NCI-H2081 (cell line): ENCODE results near the gene FLYWCH2.
"Not testable (repeated sequence)": the region's sequence is repeated elsewhere in the genome, so short reads cannot be mapped to it uniquely, and the experiment has no call there.

Experiments
- DNase-seq, 2 experiments: peaks; one replicate each; lab custom pipeline; 2025; lab: John Stamatoyannopoulos, UW

Gene FLYWCH2

GRCh38 chr16:2938206-2938605, 55.2 kb downstream of the FLYWCH2 start:
- DNase-seq, result no peak

DNA sequence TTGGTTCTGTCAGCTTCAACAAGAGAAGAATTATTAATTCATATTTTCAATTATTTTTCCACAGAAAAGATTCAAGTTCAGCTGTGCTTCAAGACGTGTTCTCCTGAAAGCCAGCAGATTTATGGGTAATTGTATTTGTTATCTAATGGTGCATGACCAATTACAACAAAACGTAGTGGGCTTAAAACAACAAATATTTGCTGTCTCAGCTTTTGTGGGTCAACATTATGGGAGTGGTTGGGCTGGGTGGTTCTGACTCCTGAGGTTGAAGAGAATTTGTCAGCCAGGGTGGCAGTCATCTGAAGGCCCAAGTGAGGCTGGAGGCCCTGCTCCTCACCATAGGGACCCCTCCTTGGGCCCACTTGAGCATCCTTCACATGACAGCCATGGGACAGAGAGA, 57.0 kb downstream of the FLYWCH2 start:
- DNase-seq, result no peak

- DNase-seq, result no peak
Observed at GRCh38 chr16:2942045-2942444, 59.0 kb downstream of the FLYWCH2 start.

GRCh38 chr16:2943716-2944115, 60.7 kb downstream of the FLYWCH2 start:
- DNase-seq, result not testable (repeated sequence)

DNA sequence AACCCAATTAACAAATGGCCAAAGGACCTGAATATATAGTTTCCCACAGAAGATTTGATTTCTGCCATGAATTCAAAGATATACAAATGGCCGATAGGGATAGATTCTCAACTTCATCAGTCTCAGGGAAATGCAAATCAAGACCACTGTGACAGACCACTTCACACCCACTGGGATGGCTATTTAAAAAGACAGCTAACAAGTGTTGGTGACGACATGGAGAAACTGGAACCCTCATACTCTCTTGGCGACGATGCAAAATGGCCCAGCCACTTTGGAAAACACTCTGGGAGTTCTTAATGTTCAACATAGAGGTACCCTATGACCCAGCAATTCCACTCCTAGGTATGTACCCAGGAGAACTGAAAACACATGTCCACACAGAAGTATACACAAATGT, 63.6 kb downstream of the FLYWCH2 start:
- DNase-seq, result no peak
